ENCODE measurements around the gene CKAP2L. TPM values are rescaled to one million over a fixed set of nuclear protein-coding genes. Genes with fewer than 3 reads are reported as not detected.
"Not testable (repeated sequence)": the region's sequence is repeated elsewhere in the genome, so short reads cannot be mapped to it uniquely, and the experiment has no call there.

The CKAP2L gene
- polyA plus RNA-seq, 1 experiment: 4.4 TPM

DNA sequence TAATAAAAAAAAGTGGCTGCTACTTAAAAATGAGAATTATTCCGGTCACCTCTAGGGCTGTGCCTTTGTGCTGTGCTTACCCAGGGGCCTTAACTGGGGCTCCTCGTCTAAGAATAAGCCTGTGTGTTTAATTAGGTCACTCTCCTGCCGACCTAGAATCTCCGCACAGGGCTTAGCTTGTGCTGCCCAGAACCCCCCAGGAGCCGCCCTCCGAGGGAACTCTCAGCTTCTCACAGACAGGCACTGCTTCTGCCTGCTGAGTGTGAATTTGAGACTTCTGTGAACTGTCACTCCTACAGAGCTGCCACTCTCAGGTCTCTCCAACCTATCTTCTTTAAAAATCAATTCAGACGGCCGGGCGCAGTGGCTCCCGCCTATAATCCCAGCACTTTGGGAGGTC, 55.4 kb downstream of the CKAP2L start:
- Histone ChIP-seq H3K4me3 (ENCODE audit: low read depth, low read length) (no peak overlapping the region), H3K9me3 (ENCODE audit: control insufficient read depth, insufficient read depth, low read length) (no peaks in the 10 kb centered on the region), H3K27me3 (ENCODE audit: control insufficient read depth, insufficient read depth, low read length) (no peaks in the 10 kb centered on the region), H3K27ac (ENCODE audit: low read depth, low read length) (no peak overlapping the region)
- ChIA-PET CTCF (interaction anchor here (1.1 to 1.3 kb wide), 2 partner anchors 18 to 109 kb away, joined by 3 to 4 read pairs; no protein-coding TSS in a partner anchor), POLR2A (no interaction called here)
- no peak for DNase-seq (ENCODE audit: low read depth, low spot score)
- TF ChIP-seq, protein P1, sequence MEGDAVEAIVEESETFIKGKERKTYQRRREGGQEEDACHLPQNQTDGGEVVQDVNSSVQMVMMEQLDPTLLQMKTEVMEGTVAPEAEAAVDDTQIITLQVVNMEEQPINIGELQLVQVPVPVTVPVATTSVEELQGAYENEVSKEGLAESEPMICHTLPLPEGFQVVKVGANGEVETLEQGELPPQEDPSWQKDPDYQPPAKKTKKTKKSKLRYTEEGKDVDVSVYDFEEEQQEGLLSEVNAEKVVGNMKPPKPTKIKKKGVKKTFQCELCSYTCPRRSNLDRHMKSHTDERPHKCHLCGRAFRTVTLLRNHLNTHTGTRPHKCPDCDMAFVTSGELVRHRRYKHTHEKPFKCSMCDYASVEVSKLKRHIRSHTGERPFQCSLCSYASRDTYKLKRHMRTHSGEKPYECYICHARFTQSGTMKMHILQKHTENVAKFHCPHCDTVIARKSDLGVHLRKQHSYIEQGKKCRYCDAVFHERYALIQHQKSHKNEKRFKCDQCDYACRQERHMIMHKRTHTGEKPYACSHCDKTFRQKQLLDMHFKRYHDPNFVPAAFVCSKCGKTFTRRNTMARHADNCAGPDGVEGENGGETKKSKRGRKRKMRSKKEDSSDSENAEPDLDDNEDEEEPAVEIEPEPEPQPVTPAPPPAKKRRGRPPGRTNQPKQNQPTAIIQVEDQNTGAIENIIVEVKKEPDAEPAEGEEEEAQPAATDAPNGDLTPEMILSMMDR (IDR thresholded peaks at IDR 0.05; ENCODE audit: low read depth, low read length): no peak

DNA sequence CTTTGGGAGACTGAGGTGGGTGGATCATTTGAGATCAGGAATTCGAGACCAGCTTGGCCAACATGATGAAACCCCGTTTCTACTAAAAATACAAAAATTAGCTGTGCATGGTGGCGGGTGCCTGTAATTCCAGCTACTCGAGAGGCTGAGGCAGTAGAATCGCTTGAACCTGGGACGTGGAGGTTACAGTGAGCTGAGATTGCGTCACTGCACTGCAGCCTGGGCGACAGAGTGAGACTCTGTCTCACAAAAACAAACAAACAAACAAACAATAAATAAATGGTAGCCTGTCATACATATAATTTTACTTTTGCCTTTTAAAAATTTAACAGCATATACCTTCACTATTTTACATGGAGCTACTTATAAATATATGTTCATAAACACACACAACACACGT, 57.5 kb downstream of the CKAP2L start:
- DNase-seq (ENCODE audit: low read depth, low spot score); H3K4me3 ChIP-seq (ENCODE audit: low read depth, low read length); H3K9me3 ChIP-seq (ENCODE audit: control insufficient read depth, insufficient read depth, low read length); H3K27ac ChIP-seq (ENCODE audit: low read depth, low read length); H3K27me3 ChIP-seq (ENCODE audit: control insufficient read depth, insufficient read depth, low read length): not testable (repeated sequence)
- CTCF ChIA-PET: interaction anchor here (1.7 to 1.9 kb wide), 2 partner anchors 22 to 42 kb away, joined by 4 to 6 read pairs; no protein-coding TSS in a partner anchor
- POLR2A ChIA-PET: interaction anchor here (1.1 kb wide), 1 partner anchor 61 kb away, joined by 3 read pairs; the partner anchor contains the start of gene SLC20A1

DNA sequence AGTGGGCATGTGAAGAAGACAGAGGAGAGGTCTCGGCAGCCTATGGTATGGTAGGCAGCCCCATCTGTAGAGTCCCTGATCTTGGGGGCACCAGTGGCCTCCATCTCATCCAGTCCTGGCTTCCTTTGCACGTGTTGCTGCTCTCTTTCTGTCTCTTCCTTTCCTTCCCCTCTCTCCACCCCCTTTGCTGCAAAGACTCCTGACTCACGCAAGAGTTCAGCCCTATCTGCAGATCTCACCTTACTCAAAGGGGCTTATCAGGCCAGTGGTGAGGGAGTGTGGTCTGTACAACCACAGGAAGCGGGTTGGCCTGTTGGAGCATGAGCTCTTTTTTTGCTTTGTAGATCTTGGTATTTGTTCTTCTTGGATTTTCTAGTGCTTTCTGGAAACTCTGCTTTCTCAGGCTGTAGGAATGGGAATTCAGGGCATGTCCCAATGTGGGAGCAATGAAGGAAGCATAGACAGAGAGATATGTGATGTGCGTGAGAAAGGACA, 58.2 kb downstream of the CKAP2L start:
- CTCF ChIA-PET: interaction anchor here (0.6 to 2.0 kb wide), 5 partner anchors 14 to 45 kb away, joined by 4 to 9 read pairs (median 5); no protein-coding TSS in a partner anchor
- H3K4me3 ChIP-seq (ENCODE audit: low read depth, low read length): no peak overlapping the region
- no peaks in the 10 kb centered on the region for H3K9me3 ChIP-seq (ENCODE audit: control insufficient read depth, insufficient read depth, low read length)
- DNase-seq (ENCODE audit: low read depth, low spot score): no peak
- no peaks in the 10 kb centered on the region for H3K27me3 ChIP-seq (ENCODE audit: control insufficient read depth, insufficient read depth, low read length)
- POLR2A ChIA-PET: interaction anchor here (1.1 kb wide), 1 partner anchor 60 kb away, joined by 3 read pairs; the partner anchor contains the start of gene SLC20A1
- peak overlapping the region; percentile 11 for H3K27ac ChIP-seq (ENCODE audit: low read depth, low read length)
- TF ChIP-seq, protein P1 (IDR thresholded peaks at IDR 0.05; ENCODE audit: low read depth, low read length): no peak

DNA sequence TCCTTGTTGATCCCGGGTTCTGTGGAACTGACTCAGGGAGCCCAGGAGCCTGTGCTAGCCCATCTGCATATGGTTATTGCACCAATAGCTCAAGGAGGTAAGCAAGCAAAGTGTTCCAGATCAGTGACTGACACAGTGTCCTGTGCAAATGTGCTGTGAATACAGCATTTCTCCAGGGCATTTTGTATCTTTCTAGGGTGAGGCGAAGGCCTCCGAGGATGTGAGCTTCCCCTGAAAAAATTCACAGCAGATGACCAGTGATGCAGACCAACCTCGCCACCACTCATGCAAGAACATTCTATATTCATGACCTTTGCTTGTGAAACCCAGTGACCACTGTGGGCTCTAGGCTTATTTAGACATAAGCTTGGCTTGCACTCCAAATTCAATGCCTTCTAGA, 58.8 kb downstream of the CKAP2L start:
- TF ChIP-seq, protein P1 (IDR thresholded peaks at IDR 0.05; ENCODE audit: low read depth, low read length): no peak
- ChIA-PET CTCF (interaction anchor here (1.2 to 2.0 kb wide), 3 partner anchors 13 to 21 kb away, joined by 5 to 9 read pairs (median 6); no protein-coding TSS in a partner anchor), POLR2A (no interaction called here)
- Histone ChIP-seq H3K27ac (ENCODE audit: low read depth, low read length) (peak overlapping the region; percentile 11), H3K9me3 (ENCODE audit: control insufficient read depth, insufficient read depth, low read length) (no peaks in the 10 kb centered on the region), H3K4me3 (ENCODE audit: low read depth, low read length) (no peak overlapping the region), H3K27me3 (ENCODE audit: control insufficient read depth, insufficient read depth, low read length) (no peaks in the 10 kb centered on the region)
- no peak for DNase-seq (ENCODE audit: low read depth, low spot score)

DNA sequence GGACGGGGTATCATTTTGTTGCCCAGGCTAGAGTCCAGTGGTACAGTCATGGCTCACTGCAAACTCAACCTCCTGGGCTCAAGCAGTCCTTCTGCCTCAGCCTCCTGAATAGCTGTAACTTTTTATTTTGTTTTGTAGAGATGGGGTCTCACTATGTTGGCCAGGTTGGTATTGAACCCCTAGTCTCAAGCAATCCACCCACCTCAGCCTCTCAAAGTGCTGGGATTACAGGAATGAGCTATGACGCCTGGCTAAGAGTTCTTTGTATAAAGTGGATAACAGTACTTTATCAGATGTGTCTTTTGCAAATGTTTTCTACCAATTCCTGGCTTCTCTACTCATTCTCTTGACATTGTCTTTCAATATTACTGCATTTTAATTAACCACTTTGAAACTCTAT, 60.7 kb downstream of the CKAP2L start:
- no peaks in the 10 kb centered on the region for H3K27me3 ChIP-seq (ENCODE audit: control insufficient read depth, insufficient read depth, low read length)
- ChIA-PET CTCF (no interaction called here), POLR2A (no interaction called here)
- TF ChIP-seq, protein P1 (IDR thresholded peaks at IDR 0.05; ENCODE audit: low read depth, low read length): no peak
- H3K27ac ChIP-seq (ENCODE audit: low read depth, low read length): no peak overlapping the region
- no peaks in the 10 kb centered on the region for H3K9me3 ChIP-seq (ENCODE audit: control insufficient read depth, insufficient read depth, low read length)
- no peak for DNase-seq (ENCODE audit: low read depth, low spot score)
- no peak overlapping the region for H3K4me3 ChIP-seq (ENCODE audit: low read depth, low read length)
